ENCODE data around the gene CMTM7. TPM values are rescaled to one million over a fixed set of nuclear protein-coding genes. Genes with fewer than 3 reads are reported as not detected.

The CMTM7 gene
- total and polyA plus RNA-seq, 2 of the 13 experiments (the other 11 are each of a cell fraction or from before 2014, with no cell fraction given) = 20.9 to 21.4 TPM

- TF ChIP-seq MED8 (CRISPR knock-in tag; IDR thresholded peaks at IDR 0.05; ENCODE audit: insufficient replicate concordance) = no peak
- peak; percentile 61 for TF ChIP-seq AGO2 (optimal IDR thresholded peaks at IDR 0.05; ENCODE audit: low read depth, low read length)
- TF ChIP-seq, protein P1, sequence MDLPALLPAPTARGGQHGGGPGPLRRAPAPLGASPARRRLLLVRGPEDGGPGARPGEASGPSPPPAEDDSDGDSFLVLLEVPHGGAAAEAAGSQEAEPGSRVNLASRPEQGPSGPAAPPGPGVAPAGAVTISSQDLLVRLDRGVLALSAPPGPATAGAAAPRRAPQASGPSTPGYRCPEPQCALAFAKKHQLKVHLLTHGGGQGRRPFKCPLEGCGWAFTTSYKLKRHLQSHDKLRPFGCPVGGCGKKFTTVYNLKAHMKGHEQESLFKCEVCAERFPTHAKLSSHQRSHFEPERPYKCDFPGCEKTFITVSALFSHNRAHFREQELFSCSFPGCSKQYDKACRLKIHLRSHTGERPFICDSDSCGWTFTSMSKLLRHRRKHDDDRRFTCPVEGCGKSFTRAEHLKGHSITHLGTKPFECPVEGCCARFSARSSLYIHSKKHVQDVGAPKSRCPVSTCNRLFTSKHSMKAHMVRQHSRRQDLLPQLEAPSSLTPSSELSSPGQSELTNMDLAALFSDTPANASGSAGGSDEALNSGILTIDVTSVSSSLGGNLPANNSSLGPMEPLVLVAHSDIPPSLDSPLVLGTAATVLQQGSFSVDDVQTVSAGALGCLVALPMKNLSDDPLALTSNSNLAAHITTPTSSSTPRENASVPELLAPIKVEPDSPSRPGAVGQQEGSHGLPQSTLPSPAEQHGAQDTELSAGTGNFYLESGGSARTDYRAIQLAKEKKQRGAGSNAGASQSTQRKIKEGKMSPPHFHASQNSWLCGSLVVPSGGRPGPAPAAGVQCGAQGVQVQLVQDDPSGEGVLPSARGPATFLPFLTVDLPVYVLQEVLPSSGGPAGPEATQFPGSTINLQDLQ (CRISPR knock-in tag; IDR thresholded peaks at IDR 0.05) = 0 out of 2 replicates have a peak, but pooled peaks have one; percentile 59
- no peak for TF ChIP-seq ZBTB8A (CRISPR knock-in tag; IDR thresholded peaks at IDR 0.05; ENCODE audit: borderline replicate concordance, low read depth)
- TF ChIP-seq ZNF790 (CRISPR knock-in tag; IDR thresholded peaks at IDR 0.05; ENCODE audit: borderline replicate concordance) = no peak; the same call in 1 of the 2 replicates
- TF ChIP-seq ZNF343 (CRISPR knock-in tag; IDR thresholded peaks at IDR 0.05) = 0 out of 2 replicates have a peak, but pooled peaks have one; percentile 44
- TF ChIP-seq ZNF30 (CRISPR knock-in tag; IDR thresholded peaks at IDR 0.05) = no peak
- peak; percentile 8; the same call in 1 of the 2 replicates for TF ChIP-seq BCL6 (CRISPR knock-in tag; IDR thresholded peaks at IDR 0.05)
- peak; percentile 65 for TF ChIP-seq POLR2AphosphoS5 (IDR thresholded peaks at IDR 0.05; ENCODE audit: low read depth, low read length)
- TF ChIP-seq HOXA9 (CRISPR knock-in tag; IDR thresholded peaks at IDR 0.05; ENCODE audit: borderline replicate concordance) = no peak; the same call in 1 of the 2 replicates
- no peak for TF ChIP-seq THYN1 (CRISPR knock-in tag; IDR thresholded peaks at IDR 0.05; ENCODE audit: borderline replicate concordance, low read depth)
- no peak for TF ChIP-seq ZNF20 (CRISPR knock-in tag; IDR thresholded peaks at IDR 0.05)
- no peak for TF ChIP-seq JUND (CRISPR knock-in tag; IDR thresholded peaks at IDR 0.05)
- no peak for TF ChIP-seq RXRA (CRISPR knock-in tag; IDR thresholded peaks at IDR 0.05)
- no peak for TF ChIP-seq ZFP90 (CRISPR knock-in tag; IDR thresholded peaks at IDR 0.05; ENCODE audit: borderline replicate concordance)
- no peak for TF ChIP-seq ZNF570 (CRISPR knock-in tag; IDR thresholded peaks at IDR 0.05; ENCODE audit: borderline replicate concordance)
- peak; percentile 90 for TF ChIP-seq KDM5B (CRISPR knock-in tag; IDR thresholded peaks at IDR 0.05; ENCODE audit: borderline replicate concordance)
- TF ChIP-seq HDAC1 (CRISPR knock-in tag; IDR thresholded peaks at IDR 0.05) = peak; percentile 55; the same call in 1 of the 2 replicates
- no peak for TF ChIP-seq E2F5 (CRISPR knock-in tag; conservative IDR thresholded peaks at IDR 0.05)
- no peak for TF ChIP-seq FUBP1 (CRISPR knock-in tag; IDR thresholded peaks at IDR 0.05; ENCODE audit: borderline replicate concordance)
Measured at GRCh38 chr3:32391643-32392535, at the start of gene CMTM7 (continued).
